Esophagus squamous epithelium (tissue), 4 donors: ENCODE data around the gene CD180.
A peak's percentile ranks its signal among the peaks of the same experiment; 100 is the strongest.

ENCODE experiments used
- CTCF ChIP-seq, 6 experiments: fragments of 450-650 bp in 4 of 6; fragments of 200-600 bp in 2 of 6; sonication (generic) in 2 of 6; IDR thresholded peaks; one replicate each; pipeline ENCODE4 v1.5.1; 2016 to 2019; ENCODE audit warnings: antibody characterized with exemption in 6 of 6, mild to moderate bottlenecking in 4 of 6, moderate library complexity in 4 of 6
- POLR2A ChIP-seq, 4 donors: fragments of 450-650 bp; IDR thresholded peaks; one replicate each; pipeline ENCODE4 v1.6.1; 2017; ENCODE audit warnings: antibody characterized with exemption in 4 of 4, mild to moderate bottlenecking in 4 of 4, moderate library complexity in 3 of 4

GRCh38 chr5:67209141-67209771 is 12.7 kb upstream of the CD180 start:
- TF ChIP-seq CTCF (IDR thresholded peaks at IDR 0.05) (peak; percentile 72 to 90 (median 84)), POLR2A (IDR thresholded peaks at IDR 0.05) (no peak)
